ENCODE data around the gene CD226.
"Not testable (repeated sequence)": the region's sequence is repeated elsewhere in the genome, so short reads cannot be mapped to it uniquely, and the experiment has no call there.

The CD226 gene

DNA sequence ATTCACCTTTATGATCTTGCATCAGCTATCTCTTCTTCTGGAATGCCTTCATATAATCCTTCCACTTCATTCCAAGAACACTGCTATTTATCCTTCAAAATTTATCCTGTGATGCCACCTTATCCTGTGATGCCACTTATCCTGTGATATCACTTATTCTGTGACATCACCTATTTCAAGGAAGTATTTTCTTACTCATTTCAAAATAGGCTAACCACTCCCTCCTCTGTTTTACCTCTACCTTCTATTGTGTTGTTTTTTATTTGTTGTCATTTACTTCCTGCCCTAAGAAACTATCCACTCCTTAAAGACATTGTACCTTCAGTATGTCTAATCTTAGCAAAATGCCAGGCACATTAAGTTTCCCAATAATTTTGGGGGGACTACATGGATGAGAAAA, 38.8 kb downstream of the CD226 start:
- DNase-seq (ENCODE audit: low read depth in 2 of 2) = no peak

DNA sequence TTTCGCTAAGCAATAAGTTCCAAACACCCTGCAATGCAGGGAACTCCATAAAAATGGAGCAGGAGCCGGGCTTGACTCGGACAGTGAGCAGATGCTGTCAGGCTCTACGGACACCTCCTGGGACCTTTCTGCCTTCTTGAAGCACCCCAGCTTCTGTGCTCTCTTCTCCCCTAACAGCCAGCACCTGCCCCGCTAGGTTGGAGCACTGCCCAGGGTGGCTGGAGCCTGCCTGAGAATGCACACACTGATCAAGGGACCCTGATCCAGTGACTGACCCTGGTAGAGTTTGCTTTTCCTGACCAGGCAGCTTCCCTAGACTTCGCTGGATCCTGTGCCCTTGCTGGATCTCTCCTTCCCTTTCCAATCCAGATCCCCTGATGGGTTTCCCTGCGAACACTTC, 40.9 kb downstream of the CD226 start:
- DNase-seq (ENCODE audit: low read depth in 2 of 2) = no peak

DNA sequence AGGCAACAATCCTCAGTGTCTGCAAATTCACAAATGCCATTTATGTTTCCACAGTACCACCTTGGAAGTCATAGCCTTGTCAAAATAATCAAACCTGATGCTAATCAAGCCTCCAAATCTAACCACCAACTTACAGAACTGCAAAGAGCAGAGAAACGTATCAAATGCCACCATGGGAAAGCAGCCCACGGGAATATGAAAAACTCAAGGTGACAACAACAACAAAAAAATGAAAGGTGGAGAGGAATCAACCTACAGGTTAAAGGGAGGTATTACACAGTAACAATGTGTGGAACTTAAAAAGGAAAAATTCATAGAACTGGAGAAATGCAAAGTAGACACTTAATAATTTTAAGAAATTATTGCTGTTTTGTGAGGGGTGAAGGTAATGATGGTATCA, 46.7 kb downstream of the CD226 start:
- no peak for DNase-seq (ENCODE audit: low read depth in 2 of 2)

DNA sequence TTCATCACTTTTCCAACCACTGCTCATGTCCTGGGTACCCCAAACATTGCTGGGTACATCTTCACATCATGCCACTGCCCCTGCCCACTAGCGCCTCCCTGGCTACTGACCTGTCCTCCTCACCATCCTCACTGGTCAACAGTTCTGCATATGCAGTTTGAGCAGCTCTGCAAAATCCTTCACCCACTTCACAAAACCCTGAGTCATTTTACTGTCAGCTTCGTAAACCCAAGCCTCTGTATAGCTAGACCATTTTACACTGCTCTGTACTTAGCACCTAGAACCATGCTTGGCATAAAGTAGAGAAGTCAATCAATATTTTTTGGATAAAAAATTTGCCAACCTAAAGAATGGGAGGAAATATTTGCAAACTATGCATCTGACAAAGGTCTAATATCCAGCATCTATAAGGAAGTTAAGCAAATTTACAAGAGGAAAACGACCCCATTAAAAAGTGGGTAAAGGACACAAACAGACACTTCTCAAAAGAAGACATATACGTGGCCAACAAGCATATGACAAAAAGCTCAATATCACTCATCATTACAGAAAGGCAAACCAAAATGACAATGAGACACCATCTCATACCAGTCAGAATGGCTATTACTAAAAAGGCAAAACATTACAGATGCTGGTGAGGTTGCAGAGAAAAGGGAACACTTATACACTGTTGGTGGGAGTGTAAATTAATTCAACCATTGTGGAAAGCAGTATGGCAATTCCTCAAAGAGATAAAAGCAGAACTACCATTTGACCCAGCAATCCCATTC, 48.3 kb downstream of the CD226 start:
- not testable (repeated sequence) for DNase-seq (ENCODE audit: low read depth in 2 of 2)

DNA sequence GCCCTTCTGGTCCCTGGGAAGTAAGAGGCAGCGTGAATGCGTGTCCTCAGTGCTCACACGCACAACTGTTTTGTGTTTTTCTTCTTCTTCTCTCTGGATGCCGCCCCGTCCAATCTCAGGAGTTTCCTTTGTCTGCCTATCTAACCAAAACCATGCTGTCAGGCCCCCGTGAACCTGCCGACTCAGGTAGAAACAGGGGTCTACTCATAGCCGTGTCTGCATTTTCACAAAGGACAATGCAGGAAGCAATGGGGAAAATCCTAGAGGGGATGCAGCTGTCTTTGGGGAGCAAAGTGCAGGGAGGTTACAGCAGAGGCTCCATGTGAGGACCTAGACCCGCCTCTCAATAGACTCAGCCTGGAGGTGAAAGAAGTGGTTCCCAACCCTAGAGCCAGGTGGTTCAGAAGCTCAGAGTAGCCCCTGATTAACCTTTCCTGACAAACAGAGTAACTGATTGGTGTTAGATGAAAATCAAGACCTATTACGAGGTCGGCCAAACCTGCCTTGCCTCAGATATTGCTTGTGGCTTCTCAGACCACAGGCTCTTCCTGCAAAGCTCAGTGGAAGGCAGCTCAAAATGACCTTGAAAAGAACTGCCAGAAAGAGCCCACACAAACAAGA, 49.3 kb downstream of the CD226 start:
- peak in 1 of 2 donors; percentile 21 for DNase-seq (ENCODE audit: low read depth in 2 of 2)

DNA sequence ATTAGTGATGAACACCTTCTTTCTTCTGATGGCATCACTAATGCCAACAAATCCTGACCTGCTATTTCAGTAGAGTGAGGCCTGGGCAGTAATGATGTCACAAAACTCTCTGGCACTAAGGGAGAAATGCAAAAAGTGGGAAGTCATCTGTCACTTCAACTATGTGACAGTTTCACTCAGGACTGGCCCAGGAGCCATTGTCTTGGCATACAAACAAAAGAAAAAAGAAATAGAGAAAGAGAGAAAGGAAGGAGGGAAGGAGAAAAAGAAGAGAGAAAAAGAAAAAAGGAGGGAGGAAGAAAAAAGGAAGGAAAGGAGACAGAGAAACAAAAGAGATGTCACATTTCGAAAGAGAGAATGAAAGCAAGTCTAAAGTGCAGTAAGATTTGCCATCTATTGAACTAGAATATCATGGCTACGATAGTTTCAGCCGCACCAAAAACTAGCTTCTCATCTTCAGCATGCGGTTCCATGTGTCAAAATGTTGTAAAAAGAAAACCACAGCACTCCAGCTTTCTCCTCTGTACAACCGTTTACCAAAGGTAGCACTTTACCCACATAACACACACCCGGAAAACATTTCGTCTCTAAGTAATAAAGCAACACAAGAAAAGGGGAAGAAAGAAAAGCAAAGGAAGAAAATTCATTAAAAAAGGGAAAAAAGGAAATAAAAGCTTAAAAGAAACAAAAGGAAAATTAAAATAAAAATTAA, 50.1 kb downstream of the CD226 start:
- peak in 1 of 2 donors; percentile 28 for DNase-seq (ENCODE audit: low read depth in 2 of 2)

DNA sequence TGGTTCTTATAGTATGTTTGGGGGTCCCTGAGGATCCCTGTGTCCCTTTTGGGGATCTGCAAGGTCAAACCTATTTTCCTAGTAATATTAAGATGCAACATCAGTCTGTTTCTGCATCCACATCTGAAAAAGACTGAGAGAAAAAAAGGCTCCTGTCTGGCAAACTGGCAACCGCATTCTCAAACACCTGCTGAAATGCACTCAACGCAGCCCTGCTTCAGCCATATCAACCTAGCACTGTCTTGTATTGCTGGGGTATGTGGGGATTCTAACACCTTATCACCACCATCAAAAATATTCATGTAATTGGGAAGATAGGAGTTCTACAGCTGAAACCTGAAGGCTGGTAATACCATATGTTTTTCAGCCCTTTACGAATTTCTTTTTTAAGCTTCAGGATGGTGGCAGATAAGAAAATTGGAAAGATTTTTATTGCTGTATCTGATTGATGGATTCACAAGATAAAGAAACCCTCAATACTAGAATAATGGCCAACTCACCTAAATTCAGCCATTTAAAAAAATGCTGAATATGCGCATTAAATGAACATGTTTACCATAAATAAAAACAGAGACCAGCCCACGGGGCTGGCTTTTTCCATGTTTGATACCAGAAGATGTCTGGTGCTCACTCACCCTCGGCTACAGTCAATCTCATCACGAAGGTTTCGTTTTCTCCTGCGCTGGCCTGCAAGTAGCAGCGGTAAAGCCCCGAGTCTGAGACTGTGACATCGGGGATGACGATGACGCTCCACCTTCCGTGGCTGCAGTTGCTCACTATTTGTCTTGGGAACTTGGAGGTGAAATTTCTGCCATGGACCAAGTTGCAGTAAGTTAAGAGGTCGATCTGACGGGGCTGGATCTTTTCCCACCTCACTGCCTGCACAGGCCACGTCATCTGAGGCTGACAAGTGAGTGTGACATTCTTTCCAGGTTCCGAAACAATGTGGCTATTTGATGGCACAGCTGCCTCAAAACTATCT, 52.3 kb downstream of the CD226 start:
- peak in 1 of 2 donors; percentile 33 for DNase-seq (ENCODE audit: low read depth in 2 of 2)

DNA sequence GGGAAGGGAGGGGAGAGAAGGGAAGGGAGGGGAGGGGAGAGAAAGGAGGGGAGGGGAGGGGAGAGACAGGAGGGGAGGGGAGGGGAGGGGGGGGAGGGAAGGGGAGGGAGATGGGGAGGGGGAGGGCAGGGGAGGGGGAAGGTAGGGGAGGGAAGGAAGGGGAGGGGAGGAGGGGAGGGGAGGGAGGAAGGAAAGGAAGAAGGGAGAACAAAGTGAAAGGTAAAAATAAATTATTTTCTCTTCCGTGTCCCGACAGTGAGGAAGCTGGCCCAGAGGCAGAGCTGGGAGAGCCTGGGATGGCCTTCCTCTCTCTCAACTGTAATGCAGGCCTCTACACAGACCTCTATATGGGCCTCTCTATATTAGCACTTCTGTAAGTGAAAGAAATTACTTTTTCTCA, 53.2 kb downstream of the CD226 start:
- no peak for DNase-seq (ENCODE audit: low read depth in 2 of 2)

DNA sequence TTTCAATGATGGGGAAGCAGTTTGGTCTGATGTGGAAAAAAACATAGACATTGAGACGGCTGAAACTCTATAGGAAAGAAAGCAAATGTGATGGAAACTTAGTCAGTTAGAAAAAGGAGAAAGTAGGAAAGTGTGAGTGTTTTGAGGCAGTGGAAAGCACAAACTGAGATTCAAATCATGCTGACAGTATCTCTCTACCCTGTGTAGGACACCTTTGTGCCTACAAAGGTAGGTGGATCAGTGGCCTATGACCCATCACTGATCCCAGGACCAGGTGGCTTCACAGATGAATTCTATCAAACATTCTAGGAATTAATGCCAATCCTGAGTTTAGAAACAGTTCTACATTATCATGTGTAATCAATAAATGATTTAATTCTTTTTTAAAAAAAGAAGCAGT, 57.1 kb downstream of the CD226 start:
- no peak for DNase-seq (ENCODE audit: low read depth in 2 of 2)

DNA sequence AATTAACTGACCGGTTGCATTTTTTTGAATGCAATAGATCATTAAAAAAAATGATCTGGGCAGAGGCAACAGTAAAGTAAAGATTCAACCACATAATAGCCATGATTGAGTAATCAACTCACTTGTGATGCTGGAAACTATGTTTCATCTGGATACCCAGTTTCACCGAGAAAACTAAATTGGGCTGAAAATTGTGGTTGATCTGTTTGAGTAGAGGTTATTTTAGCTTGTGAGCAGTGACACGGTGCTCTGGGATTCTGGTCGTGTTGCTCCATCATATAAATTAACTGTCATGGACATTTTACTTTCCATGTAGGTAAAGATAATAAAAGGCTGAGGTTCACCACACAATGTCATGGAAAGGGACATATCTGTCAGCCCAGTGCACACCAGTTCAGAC, 58.7 kb downstream of the CD226 start:
- DNase-seq (ENCODE audit: low read depth in 2 of 2) = peak in 1 of 2 donors; percentile 15

DNA sequence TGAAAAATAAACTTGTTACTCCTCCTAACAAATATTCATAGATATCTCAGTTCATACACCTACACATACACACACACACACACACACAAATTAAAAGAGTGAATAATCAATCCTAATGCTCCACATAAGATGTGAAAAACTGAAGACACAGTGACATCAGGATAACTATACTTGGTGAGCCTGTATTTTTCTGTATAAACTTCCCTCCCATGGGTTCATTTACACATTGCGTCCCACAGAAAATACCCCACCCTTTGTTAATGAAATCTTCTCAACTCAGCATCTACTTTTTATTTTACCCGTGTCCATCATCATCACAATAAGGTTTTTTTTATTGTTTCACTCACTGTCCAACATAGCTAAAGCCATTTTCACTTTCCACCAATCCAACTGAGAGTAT, 60.4 kb downstream of the CD226 start:
- no peak for DNase-seq (ENCODE audit: low read depth in 2 of 2)

DNA sequence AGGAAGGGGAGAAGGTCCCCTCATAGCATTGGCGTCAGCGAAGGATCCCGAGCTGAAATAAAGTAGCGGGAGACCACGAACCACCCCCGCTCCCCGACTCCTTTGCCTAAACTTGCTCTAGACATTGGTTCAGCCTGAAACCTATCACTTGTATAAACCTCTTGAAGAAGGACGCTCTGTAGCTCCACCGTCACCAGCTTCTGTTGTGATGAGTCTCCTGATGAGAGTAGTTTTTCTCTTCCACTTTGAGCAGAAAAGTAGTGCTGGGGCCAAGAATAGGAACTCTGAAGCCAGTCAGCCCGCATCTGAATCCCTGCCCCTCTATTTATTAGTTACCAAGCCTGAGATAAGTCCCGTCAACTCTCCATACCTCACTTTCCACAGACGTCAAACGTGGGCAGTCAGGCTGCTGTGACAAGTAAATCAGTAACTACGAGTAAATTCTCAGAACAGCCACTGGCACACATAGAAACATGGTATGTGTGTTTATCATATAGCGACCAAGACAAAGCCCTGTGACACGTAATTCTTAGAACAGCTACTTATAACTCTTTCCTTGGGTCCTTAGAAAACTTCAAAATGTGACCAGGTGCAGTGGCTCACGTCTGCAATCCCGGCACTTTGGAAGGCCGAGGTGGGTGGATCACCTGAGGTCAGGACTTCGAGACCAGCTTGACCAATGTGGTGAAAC, 61.7 kb downstream of the CD226 start:
- peak; percentile 49 to 55 for DNase-seq (ENCODE audit: low read depth in 2 of 2)

DNA sequence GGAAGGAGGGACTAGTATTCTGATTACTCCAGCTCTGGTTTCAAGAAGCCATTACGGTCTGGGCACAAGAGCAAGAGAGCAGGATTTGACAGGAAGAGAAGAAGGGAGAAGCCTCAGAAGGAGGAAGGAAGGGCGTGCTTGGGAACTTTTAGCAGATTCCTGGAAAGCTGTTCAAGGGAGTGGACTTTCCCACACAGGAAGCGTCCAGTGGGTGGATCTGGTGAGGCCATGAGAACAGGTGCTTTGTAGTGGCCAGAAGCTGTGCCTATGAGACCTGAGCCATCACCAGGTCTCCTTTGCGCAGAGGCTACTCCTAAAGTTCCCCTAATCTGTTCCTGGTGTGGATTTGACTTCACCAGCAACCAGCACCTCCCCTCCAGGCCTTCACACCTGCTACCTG, 62.3 kb downstream of the CD226 start:
- DNase-seq (ENCODE audit: low read depth in 2 of 2) = no peak

DNA sequence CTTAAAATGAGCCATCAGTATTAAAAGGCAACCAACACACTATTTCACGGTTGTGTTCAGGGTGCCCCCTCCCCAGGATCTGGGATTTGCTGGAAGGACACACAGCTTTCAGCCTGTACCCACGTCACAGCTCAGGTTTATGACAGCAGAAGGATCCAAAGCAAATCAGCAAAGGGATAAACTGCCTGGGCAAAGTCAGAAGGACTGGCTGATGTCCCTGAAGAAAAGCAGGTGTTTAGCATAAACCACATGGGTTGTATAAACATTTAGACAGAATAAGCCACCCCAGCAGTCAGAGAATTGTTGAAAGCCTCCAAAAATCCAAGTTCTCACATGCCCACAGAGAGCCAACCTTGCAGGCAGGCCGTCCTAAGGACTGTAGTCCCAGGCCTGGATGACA, 63.9 kb downstream of the CD226 start:
- no peak for DNase-seq (ENCODE audit: low read depth in 2 of 2)

DNA sequence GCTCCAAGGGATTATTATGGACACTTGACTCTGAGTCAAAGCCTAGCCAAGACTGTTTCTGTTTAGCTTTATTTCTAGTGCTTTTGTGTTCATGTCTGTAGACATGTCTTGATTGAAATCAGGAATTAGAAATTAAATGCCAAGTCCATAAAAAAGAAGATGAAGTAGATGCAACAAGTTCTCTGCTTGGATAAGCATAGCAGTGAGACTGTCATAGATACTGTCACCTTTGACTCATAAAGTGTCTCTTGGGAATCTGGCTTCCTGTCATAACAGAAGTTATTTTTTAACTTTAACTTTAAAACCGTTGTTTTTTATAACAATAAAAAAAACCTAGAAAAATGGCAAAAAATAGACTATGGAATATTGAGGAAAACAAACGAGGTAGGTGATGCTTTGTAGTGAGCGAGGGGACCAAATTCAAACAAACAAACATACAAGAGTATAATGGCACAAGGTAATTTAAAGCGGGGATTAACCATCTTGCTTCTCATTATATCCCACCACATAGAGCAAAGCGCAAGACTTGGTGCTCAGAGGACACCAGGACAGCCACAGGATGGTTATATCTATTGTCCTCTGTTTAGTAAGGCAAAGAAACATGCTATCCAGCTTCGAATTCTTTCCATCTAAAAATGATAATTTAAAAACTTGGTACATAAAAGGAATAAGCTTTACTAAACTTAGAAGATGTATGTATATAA, 64.6 kb downstream of the CD226 start:
- no peak for DNase-seq (ENCODE audit: low read depth in 2 of 2)

DNA sequence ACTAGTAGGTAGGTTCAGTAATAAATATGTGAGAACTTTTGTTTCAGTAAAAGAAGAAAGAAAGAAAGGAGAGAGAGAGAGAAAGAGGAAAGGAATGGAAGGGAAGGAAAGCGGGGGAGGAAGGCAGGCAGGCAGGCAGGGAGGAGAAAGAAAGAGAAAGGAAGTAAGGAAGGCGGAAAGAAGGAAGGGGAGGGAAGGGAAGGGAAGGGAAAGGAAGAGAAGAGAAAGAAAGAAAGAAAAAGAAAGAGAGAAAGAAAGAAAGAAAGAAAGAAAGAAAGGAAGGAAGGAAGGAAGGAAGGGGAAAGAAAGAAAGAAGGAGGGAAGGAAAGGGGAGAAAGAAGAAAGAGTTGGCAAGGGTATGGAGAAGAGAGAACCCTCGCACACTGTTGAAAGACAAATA, 67.6 kb downstream of the CD226 start:
- no peak for DNase-seq (ENCODE audit: low read depth in 2 of 2)

DNA sequence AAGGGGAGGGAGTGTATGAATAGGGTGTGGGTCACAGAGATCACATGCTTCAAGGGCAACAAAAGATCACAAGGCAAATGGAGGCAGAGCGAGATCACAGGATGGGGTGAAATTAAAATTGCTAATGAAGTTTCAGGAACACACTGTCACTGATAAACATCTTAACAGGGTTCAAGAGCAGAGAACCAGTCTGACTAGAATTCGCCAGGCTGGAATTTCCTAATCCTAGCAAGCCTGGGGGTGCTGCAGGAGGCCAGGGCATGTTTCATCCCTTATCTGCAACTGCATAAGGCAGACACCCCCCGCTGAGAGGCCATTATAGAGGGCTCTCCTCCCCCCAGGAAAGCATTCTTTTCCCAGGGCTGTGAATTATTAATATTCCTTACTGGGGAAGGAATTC, 68.6 kb downstream of the CD226 start:
- DNase-seq (ENCODE audit: low read depth in 2 of 2) = not testable (repeated sequence)

DNA sequence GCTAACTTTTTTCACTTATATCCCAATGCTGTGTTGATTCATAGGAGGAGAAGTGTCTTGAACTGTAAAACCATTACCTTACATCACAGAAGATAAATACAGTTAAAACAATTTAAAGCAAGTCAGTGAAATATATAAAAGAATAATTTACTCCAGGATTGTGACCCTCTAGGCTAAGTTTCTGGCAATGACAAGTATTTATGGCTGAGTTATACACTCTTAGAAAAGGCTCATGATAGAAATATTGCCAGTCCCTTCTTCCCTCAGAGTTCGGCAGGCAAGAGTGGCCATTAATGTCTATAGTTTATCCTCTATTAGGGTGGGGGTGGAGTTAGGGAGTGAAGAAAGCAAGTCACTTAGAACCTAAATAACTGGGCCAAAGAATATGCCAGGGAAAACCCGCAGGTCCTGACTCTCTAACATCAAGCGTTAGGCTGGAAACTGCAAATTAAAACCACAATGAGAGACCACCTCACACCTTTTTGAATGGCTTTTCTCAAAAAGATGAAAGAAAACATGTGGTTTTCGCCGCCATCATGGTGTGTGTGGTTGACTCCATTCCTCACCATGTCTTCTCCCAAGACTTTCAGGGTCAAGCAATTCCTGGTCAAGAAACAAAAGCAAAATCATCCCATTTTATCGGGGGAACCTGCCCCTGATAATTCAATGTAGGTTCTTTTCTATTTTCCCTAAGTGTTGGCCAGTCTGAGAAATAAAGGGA, 69.3 kb downstream of the CD226 start:
- DNase-seq (ENCODE audit: low read depth in 2 of 2) = no peak

DNA sequence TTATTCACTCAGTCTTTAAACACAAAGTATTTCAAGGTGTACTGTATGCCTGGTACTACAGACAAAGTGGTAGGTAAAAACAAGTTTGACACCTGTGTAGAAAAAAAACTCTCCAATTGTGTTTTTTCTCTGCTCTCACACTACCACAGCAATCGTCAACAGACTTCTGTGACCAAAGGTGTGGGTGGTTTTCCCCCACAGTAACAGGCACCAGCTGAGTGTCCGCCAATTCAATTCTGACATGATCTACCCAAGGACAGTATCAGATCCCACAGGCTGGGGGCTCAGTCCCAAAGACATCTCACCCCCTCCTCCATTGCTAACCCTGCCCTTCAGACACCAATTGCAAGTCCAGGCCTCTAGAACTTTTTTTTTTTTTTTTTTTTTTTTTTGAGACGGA, 71.2 kb downstream of the CD226 start:
- no peak for DNase-seq (ENCODE audit: low read depth in 2 of 2)

DNA sequence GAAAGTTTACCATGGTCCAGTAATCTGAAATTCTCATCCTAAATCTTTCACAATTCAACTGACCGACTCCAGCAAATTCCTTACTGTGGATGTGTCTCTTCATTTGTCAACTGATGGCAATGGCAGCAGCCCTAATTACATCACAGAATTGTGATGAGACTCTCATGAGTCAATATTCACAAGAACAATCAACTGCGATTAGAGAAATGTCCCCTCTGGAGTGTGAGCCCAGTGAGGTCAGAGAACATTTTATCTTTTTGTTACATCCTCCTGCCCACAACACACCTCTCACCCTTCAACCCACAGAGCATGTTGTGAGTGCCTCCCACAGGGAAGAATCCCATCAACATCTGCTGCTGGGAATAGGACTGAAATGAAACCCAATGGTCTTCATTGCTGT, 73.6 kb downstream of the CD226 start:
- DNase-seq (ENCODE audit: low read depth in 2 of 2) = no peak
